Measurements from ENCODE around the gene KRTAP10-10.
"Not testable (repeated sequence)": the region's sequence is repeated elsewhere in the genome, so short reads cannot be mapped to it uniquely, and the experiment has no call there.

KRTAP10-10 gene

GRCh38 chr21:44623575-44623974, 13.6 kb upstream of the KRTAP10-10 start:
- in situ Hi-C loops (cut with MboI; ENCODE audit: low sequenced_read_pairs): no loop called here

- in situ Hi-C loops (cut with MboI; ENCODE audit: low sequenced_read_pairs): no loop called here
Observed at GRCh38 chr21:44625756-44626155, 11.4 kb upstream of the KRTAP10-10 start.

DNA sequence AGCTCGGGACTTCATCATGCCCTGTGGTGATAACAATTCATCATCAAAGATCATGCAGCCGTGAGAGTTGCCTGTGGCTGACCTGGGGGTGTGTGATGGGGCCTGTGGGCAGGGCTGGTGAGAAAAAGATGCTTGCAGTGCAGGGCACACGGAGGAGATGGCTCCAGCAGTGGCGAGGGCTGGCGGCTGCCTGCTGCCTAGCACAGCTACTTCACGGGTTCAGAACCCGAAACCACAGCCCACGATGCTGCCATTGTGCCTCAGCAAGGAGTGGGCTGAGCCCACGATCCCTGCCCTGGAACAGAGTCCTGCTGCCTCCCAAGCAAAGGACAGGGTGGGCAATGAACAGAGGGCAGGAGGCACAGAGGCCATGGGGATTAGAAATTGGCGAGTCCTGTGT, 10.9 kb upstream of the KRTAP10-10 start:
- in situ Hi-C loops (cut with MboI; ENCODE audit: low sequenced_read_pairs): no loop called here

DNA sequence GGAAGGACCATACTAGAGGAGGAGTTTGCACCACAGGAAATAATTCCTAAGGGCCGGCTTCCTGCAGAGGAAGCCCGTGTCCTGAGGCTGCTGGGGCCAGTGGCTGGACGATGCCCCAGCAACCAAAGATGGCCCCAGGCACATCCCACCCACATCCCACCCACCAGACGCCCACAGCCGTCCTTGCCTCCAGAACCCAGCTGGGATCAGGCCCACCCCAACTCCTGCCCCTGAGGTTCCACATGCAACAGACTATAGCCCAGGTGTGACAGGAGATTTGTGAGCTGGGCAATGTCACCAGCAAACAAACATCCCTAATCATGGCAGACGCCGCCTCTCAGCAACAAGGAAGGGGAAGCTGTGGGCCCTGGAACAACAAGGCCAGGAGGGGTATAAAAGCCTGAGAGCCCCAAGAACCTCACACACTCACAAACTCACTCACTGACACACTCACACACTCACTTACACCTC, 10.4 kb upstream of the KRTAP10-10 start, which contains the start of gene KRTAP10-9:
Gene KRTAP10-9 (plus strand): TSS at position 421 of the 471 bp plus-strand sequence. CDS start 79 bp downstream, outside the sequence.
- in situ Hi-C loops (cut with MboI; ENCODE audit: low sequenced_read_pairs): no loop called here

- in situ Hi-C loops (cut with MboI; ENCODE audit: low sequenced_read_pairs): not testable (repeated sequence)
Observed at GRCh38 chr21:44627181-44627822, 9.9 kb upstream of the KRTAP10-10 start.

DNA sequence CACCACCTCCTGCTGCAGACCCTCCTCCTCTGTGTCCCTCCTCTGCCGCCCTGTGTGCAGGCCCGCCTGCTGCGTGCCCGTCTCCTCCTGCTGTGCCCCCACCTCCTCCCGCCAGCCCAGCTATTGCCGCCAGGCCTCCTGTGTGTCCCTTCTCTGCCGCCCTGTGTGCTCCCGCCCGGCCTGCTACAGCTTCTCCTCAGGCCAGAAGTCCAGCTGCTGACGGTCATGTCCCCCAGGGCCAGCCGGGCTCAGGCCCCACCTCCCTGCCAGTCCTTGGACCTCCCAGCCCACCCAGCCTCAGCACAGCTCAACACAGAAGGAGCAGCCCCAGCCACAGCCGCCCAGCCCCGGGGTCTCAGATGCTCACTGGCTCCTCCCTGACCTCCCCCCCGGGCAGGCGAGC, 9.3 kb upstream of the KRTAP10-10 start:
- in situ Hi-C loops (cut with MboI; ENCODE audit: low sequenced_read_pairs): not testable (repeated sequence)

GRCh38 chr21:44628707-44629391, 8.3 kb upstream of the KRTAP10-10 start:
- in situ Hi-C loops (cut with MboI; ENCODE audit: low sequenced_read_pairs): no loop called here

DNA sequence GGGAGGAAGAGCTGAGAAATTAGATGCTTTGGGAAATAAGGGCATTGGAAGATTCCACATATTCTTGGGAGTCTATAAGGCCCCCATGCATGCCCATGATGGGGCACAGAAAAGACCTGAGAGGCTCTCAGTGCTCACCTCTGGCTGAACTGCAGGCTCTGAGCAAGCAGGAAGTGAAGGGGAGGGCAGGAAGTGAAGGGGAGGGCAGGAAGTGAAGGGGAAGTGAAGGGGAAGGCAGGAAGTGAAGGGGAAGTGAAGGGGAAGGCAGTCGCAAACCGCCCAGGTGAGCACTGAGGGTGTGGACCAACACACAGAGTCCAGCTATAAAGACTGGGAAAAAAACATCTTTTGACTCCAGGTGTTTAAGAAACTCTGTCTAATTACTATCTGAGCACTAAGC, 6.7 kb upstream of the KRTAP10-10 start:
- in situ Hi-C loops (cut with MboI; ENCODE audit: low sequenced_read_pairs): no loop called here

- in situ Hi-C loops (cut with MboI; ENCODE audit: low sequenced_read_pairs): no loop called here
Observed at GRCh38 chr21:44632067-44632466, 5.1 kb upstream of the KRTAP10-10 start.

- in situ Hi-C loops (cut with MboI; ENCODE audit: low sequenced_read_pairs): no loop called here
Observed at GRCh38 chr21:44636209-44637017, 743 bp upstream of the KRTAP10-10 start.

DNA sequence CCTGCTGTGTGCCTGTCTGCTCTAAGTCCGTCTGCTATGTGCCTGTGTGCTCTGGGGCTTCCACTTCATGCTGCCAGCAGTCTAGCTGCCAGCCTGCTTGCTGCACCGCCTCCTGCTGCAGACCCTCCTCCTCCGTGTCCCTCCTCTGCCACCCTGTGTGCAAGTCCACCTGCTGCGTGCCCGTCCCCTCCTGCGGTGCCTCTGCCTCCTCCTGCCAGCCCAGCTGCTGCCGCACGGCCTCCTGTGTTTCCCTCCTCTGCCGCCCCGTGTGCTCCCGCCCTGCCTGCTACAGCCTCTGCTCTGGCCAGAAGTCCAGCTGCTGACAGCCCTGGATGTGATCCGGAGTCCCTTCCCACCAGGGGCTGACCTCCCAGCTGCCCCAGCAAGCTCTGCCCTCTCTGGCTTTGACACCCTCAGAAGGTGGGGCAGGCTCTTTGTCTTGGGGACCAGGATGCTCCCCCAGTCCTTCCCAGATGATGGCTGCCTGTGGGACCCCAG, 744 bp downstream of the KRTAP10-10 start:
- in situ Hi-C loops (cut with MboI; ENCODE audit: low sequenced_read_pairs): not testable (repeated sequence)

DNA sequence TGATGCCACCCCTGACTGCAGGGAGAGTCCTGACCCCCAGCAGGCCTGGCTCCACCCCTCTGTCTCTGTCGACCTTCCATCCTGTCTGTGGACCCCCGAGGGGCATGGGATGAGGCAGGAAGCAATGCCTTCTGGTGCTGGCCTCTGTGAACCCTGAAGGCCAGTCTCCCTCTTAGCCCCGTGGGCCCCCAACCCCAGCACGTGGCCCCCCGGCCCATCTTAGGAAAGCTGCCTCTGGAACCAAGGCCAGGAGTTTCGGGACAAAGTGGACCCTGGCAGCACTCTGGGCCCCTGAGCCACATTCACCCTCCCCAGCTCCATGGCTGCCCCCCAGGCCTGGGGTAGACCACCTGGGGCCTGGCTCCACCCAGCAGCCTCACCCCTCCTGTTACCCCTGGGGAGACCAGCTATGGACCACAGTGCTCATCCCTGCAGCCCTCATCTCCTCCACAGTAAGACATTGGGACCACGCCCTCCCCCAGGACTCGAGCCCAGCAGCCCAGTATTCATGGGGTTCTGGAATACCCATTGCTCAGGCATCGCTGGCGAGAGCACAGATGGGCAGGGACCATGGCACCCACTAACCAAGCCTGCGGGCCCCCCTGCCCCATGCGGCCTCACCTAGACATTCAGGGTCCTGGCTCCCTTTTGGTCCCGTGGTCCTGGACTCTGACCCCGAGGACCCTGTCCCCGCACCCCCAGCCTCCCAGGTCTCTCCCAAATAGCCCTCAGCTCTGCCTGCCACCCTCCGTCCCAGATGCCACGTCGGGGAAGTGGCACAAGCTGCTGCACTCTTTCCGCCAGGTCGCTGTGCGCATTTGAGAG, 1.6 kb downstream of the KRTAP10-10 start:
- in situ Hi-C loops (cut with MboI; ENCODE audit: low sequenced_read_pairs): not testable (repeated sequence)

DNA sequence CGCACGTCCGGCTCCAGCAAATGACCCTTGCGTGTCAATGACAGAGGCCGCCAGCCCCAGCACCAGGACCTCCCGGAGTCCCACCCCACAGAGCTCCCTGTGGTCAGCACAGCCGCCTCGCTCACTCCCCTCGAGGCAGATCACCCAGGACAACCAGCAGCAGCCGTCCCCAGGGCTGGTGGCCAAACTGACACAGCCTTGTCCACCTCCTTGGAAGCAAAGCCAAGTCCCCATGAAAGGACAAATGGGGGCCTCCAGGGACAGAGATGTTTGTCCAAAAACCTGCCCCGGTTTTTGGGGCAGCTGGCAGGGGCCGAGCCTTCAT, 2.1 kb downstream of the KRTAP10-10 start:
- in situ Hi-C loops (cut with MboI; ENCODE audit: low sequenced_read_pairs): no loop called here

GRCh38 chr21:44640761-44641160, 3.6 kb downstream of the KRTAP10-10 start:
- in situ Hi-C loops (cut with MboI; ENCODE audit: low sequenced_read_pairs): no loop called here

GRCh38 chr21:44643741-44644310, 6.7 kb downstream of the KRTAP10-10 start:
- in situ Hi-C loops (cut with MboI; ENCODE audit: low sequenced_read_pairs): no loop called here

- in situ Hi-C loops (cut with MboI; ENCODE audit: low sequenced_read_pairs): no loop called here
Observed at GRCh38 chr21:44644878-44645277, 7.7 kb downstream of the KRTAP10-10 start.

GRCh38 chr21:44646366-44647221, 9.4 kb downstream of the KRTAP10-10 start, which contains the start of gene KRTAP10-11:
Gene KRTAP10-11, plus strand, starts transcription at chr21:44646414. Its CDS starts 45 bp downstream, at chr21:44646459.
- in situ Hi-C loops (cut with MboI; ENCODE audit: low sequenced_read_pairs): not testable (repeated sequence)

DNA sequence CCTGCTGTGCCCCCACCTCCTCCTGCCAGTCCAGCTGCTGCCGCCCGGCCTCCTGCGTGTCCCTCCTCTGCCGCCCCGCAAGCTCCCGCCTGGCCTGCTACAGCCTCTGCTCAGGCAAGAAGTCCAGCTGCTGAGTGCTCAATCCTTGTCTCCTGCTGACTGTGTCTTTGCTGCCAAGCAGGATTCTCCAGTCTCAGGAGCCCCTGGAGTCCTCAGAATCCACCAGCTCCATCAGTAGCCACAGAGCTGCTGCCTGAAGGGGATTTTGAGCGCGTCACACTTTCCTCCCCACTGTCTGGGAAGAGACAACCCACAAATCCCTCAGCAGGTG, 10.0 kb downstream of the KRTAP10-10 start:
- in situ Hi-C loops (cut with MboI; ENCODE audit: low sequenced_read_pairs): no loop called here

DNA sequence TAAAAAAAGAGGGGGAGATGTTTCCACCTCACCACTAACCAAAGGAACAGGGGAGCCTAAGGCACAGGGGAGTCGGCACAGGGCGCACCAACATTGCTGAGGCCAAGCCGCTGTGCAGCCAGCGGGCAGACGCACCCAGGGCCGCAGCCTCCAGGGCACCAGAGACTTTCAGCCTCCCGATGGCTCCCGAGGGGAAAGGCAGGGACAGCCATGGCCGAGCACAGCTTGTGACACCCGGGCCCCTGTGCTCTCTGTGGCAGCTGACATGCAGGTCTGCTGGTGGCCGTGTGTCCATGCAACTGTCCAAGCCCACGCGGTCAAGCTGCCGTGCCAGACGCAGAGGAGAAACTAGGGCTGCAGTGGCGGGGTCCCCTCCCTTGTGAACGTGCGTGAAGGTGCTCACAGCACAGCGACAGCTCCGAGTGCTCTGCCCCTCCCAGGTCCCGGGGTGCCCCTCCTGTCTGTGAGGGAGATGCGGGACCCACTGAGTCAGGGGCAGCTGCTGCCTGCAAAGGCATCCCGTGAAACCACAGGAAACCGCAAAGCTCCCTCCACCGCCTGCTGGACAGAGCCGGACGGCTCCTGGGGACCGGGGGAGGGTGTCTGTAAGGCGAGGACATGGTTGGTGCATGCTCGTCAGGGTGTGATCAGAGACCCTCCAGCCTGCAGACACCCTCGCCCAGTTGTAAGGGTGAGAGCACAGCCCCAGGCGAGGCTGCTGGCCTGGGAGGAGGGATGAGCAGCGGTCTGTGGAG, 11.6 kb downstream of the KRTAP10-10 start:
- in situ Hi-C loops (cut with MboI; ENCODE audit: low sequenced_read_pairs): no loop called here

Measured in HL-60/S4 (cell line).